Esophagus squamous epithelium (tissue), 5 donors: ENCODE results near the gene ANKK1. TPM values are rescaled to one million over a fixed set of nuclear protein-coding genes. Genes with fewer than 3 reads are reported as not detected.

Experiments
- DNase-seq: peaks from one replicate; lab custom pipeline; 2025; lab: John Stamatoyannopoulos, UW
- H3K27ac ChIP-seq, 4 donors: fragments of 200-600 bp; sonication (generic); one replicate each; pipeline ENCODE4 v1.5.1; 2016 to 2019; ENCODE audit warnings: mild to moderate bottlenecking in 1 of 4
- H3K27me3 ChIP-seq, 4 donors: fragments of 200-600 bp; sonication (generic); 1 replicate in 3 of 4; 2 replicates in 1 of 4; pipeline versions ENCODE4 v1.5.1 to v1.6.0; 2017 to 2021; ENCODE audit warnings: antibody characterized with exemption in 1 of 4
- H3K36me3 ChIP-seq, 3 donors: fragments of 200-600 bp; sonication (generic); one replicate each; pipeline ENCODE4 v1.5.1; 2016 to 2019
- H3K4me1 ChIP-seq, 3 donors: fragments of 200-600 bp; sonication (generic); one replicate each; pipeline ENCODE4 v1.5.1; 2017 to 2019
- H3K4me3 ChIP-seq, 4 donors: fragments of 200-600 bp; sonication (generic); 1 replicate in 3 of 4; 2 replicates in 1 of 4; pipeline ENCODE4 v1.5.1; 2016 to 2019; ENCODE audit warnings: mild to moderate bottlenecking in 2 of 4, moderate library complexity in 1 of 4
- H3K9me3 ChIP-seq, 3 donors: fragments of 200-600 bp; sonication (generic); one replicate each; pipeline ENCODE4 v1.5.1; 2016 to 2019
- CTCF ChIP-seq, 6 experiments: fragments of 450-650 bp in 4 of 6; fragments of 200-600 bp in 2 of 6; sonication (generic) in 2 of 6; IDR thresholded peaks; one replicate each; pipeline ENCODE4 v1.5.1; 2016 to 2019; ENCODE audit warnings: antibody characterized with exemption in 6 of 6, mild to moderate bottlenecking in 4 of 6, moderate library complexity in 4 of 6
- POLR2A ChIP-seq, 4 donors: fragments of 450-650 bp; IDR thresholded peaks; one replicate each; pipeline ENCODE4 v1.6.1; 2017; ENCODE audit warnings: antibody characterized with exemption in 4 of 4, mild to moderate bottlenecking in 4 of 4, moderate library complexity in 3 of 4
- WGBS, 2 donors: methylation state at CpG; one replicate each; pipeline ENCODE4 v1.1.5; 2018; 5-methylcytosine and 5-hydroxymethylcytosine counted together
- intact Hi-C: fragments of 100-400 bp; cut with DNase I; formaldehyde crosslinking; loops from one replicate; pipeline ENCODE4 v1.15.0; 2022
- total RNA-seq, 4 donors: library from RNA; depleted of rRNA; stranded (reverse); fragments of >200 nt; gene quantifications; one replicate each; pipeline ENCODE4 v1.1.0, GENCODE V29; 2016
- donor health status: DM: yes; HTN: yes; CAD: no.

Gene ANKK1
- total RNA-seq, 4 donors from 2014 or later, result 0.21 to 2.7 (median 1.0) TPM

- Histone ChIP-seq H3K36me3 (no peaks in the 10 kb centered on the region), H3K27me3 (peaks cover 0 to 13% (median 0%) of the 10 kb centered on the region in 4 donors), H3K4me1 (no peaks in the 10 kb centered on the region), H3K4me3 (no peak overlapping the region), H3K27ac (no peak overlapping the region), H3K9me3 (no peaks in the 10 kb centered on the region)
- WGBS, 2 donors, result 58% methylated on average over 5 of the region's 8 CpGs; no CpG with 5 or more reads in 1 of the 2 donors
- TF ChIP-seq CTCF (IDR thresholded peaks at IDR 0.05) (no peak), POLR2A (IDR thresholded peaks at IDR 0.05) (no peak)
- intact Hi-C loops, result no loop called here
- DNase-seq, result no peak
Observed at GRCh38 chr11:113393501-113393985, 6.0 kb downstream of the ANKK1 start.

DNA sequence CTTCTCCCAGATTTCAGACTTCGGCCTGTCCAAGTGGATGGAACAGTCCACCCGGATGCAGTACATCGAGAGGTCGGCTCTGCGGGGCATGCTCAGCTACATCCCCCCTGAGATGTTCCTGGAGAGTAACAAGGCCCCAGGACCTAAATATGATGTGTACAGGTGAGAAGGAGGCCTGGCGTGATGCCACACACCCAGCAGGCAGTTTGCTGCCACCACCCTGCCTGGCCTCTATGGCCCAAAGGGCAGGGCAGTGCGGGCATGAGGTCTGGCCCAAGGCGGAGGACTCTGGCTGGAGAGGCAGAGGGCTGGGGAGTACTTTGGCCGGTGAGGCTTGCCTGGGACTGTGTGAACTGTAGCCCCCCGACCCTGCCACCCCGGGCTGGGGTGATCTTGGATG is 7.3 kb downstream of the ANKK1 start:
- Histone ChIP-seq H3K4me1 (no peaks in the 10 kb centered on the region), H3K27ac (no peak overlapping the region), H3K27me3 (no peaks in the 10 kb centered on the region), H3K9me3 (no peaks in the 10 kb centered on the region), H3K36me3 (no peaks in the 10 kb centered on the region), H3K4me3 (no peak overlapping the region)
- no peak for DNase-seq
- 86 to 91% methylated on average over 6 of the region's 11 CpGs for WGBS, 2 donors
- TF ChIP-seq CTCF (IDR thresholded peaks at IDR 0.05) (no peak), POLR2A (IDR thresholded peaks at IDR 0.05) (no peak)
- intact Hi-C loops, result no loop called here

DNA sequence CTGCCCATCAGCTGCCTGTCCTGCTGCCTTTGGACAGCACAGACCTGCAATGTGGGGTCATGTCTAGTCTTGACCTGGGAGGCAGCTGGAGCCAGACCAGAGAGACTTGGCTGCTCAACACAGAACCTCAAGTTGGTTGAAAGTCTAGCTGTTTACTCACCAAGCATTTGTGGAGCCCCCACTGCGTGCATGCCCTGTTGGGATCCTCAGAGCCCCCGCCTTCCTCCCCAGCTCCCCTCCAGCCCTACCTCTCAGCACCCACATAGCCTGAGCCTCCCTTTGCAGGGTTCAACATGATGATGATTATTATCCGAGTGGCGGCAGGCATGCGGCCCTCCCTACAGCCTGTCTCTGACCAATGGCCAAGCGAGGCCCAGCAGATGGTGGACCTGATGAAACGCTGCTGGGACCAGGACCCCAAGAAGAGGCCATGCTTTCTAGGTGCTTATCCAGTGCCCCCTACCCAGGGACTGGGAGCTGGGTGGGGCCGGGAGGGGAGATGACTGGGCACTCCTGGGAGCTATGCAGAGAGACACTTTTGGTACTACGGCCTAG is 8.3 kb downstream of the ANKK1 start:
- Histone ChIP-seq H3K36me3 (no peaks in the 10 kb centered on the region), H3K27me3 (no peaks in the 10 kb centered on the region), H3K27ac (no peak overlapping the region), H3K4me3 (no peak overlapping the region), H3K9me3 (no peaks in the 10 kb centered on the region), H3K4me1 (no peaks in the 10 kb centered on the region)
- DNase-seq, result no peak
- WGBS, 2 donors, result 60 to 96% methylated on average over 1 to 8 of the region's 9 CpGs
- TF ChIP-seq CTCF (IDR thresholded peaks at IDR 0.05) (no peak), POLR2A (IDR thresholded peaks at IDR 0.05) (no peak)
- intact Hi-C loops, result no loop called here

- H3K27ac ChIP-seq, result no peak overlapping the region
- no peaks in the 10 kb centered on the region for H3K36me3 ChIP-seq
- 0 to 75% methylated on average over 1 of the region's 1 CpG for WGBS, 2 donors
- H3K4me3 ChIP-seq, result no peak overlapping the region
- no peak for TF ChIP-seq POLR2A (IDR thresholded peaks at IDR 0.05)
- no peak for TF ChIP-seq CTCF (IDR thresholded peaks at IDR 0.05)
- H3K27me3 ChIP-seq, result no peaks in the 10 kb centered on the region
- H3K9me3 ChIP-seq, result no peaks in the 10 kb centered on the region
- no peak for DNase-seq
- peaks cover 0 to 5% (median 0%) of the 10 kb centered on the region in 3 donors for H3K4me1 ChIP-seq
- intact Hi-C loops, result no loop called here
Observed at GRCh38 chr11:113396690-113397089, 9.1 kb downstream of the ANKK1 start.

- TF ChIP-seq CTCF (IDR thresholded peaks at IDR 0.05) (no peak), POLR2A (IDR thresholded peaks at IDR 0.05) (no peak)
- Histone ChIP-seq H3K4me3 (no peak overlapping the region), H3K9me3 (no peaks in the 10 kb centered on the region), H3K36me3 (no peaks in the 10 kb centered on the region), H3K27me3 (no peaks in the 10 kb centered on the region), H3K4me1 (peaks cover 0 to 8% (median 0%) of the 10 kb centered on the region in 3 donors), H3K27ac (no peak overlapping the region)
- intact Hi-C loops, result no loop called here
- no peak for DNase-seq
- WGBS, 2 donors, result 73 to 92% methylated on average over 5 to 6 of the region's 7 CpGs
Observed at GRCh38 chr11:113397212-113397611, 9.6 kb downstream of the ANKK1 start.
